Hematopoietic multipotent progenitor cell (in vitro differentiated cells): ENCODE data around the gene KLRC1. TPM values are rescaled to one million over a fixed set of nuclear protein-coding genes. Genes with fewer than 3 reads are reported as not detected.
"Not testable (repeated sequence)": the region's sequence is repeated elsewhere in the genome, so short reads cannot be mapped to it uniquely, and the experiment has no call there.

ENCODE experiments used
- DNase-seq, 3 donors: peaks; one replicate each; pipeline ENCODE4 v3.0.0-alpha.2; 2011 to 2015; ENCODE audit warnings: low read depth in 2 of 3, low spot score in 2 of 3
- total RNA-seq: library from RNA; depleted of rRNA; stranded (reverse); fragments of >200 nt; gene quantifications from one replicate; pipeline ENCODE4 v1.2.3, GENCODE V29; 2012

Gene KLRC1
- not detected for total RNA-seq

GRCh38 chr12:10453156-10453555, at the start of gene KLRC1:
Gene KLRC1 (minus strand): TSS chr12:10453377. CDS start chr12:10451156, 2,221 bp downstream.
- no peak for DNase-seq

GRCh38 chr12:10501030-10501429, 47.9 kb upstream of the KLRC1 start:
- no peak for DNase-seq

GRCh38 chr12:10498042-10498441, 44.9 kb upstream of the KLRC1 start:
- DNase-seq: no peak

GRCh38 chr12:10497602-10498001, 44.4 kb upstream of the KLRC1 start:
- DNase-seq: no peak

GRCh38 chr12:10491766-10492165, 38.6 kb upstream of the KLRC1 start:
- no peak for DNase-seq

GRCh38 chr12:10487328-10487727, 34.2 kb upstream of the KLRC1 start:
- DNase-seq: not testable (repeated sequence)

- not testable (repeated sequence) for DNase-seq
These were observed 28.7 kb upstream of the KLRC1 start for GRCh38 chr12:10481901-10482300.

GRCh38 chr12:10472808-10473207, 19.6 kb upstream of the KLRC1 start:
- DNase-seq: not testable (repeated sequence)

GRCh38 chr12:10469701-10470100, 16.5 kb upstream of the KLRC1 start:
- DNase-seq: no peak

- no peak for DNase-seq
These were observed 13.1 kb upstream of the KLRC1 start for GRCh38 chr12:10466311-10466710.

GRCh38 chr12:10457760-10458159, 4.6 kb upstream of the KLRC1 start:
- no peak for DNase-seq

GRCh38 chr12:10456856-10457255, 3.7 kb upstream of the KLRC1 start:
- no peak for DNase-seq

- peak in 1 of 3 donors; percentile 12 for DNase-seq
These were observed 2.6 kb upstream of the KLRC1 start for GRCh38 chr12:10455766-10456165.

GRCh38 chr12:10454531-10454930, 1.4 kb upstream of the KLRC1 start:
- DNase-seq: no peak

- DNase-seq: no peak
These were observed 4.9 kb downstream of the KLRC1 start for GRCh38 chr12:10448236-10448635.

- not testable (repeated sequence) for DNase-seq
These were observed 7.1 kb downstream of the KLRC1 start for GRCh38 chr12:10446052-10446451.

- DNase-seq: not testable (repeated sequence)
These were observed 12.0 kb downstream of the KLRC1 start for GRCh38 chr12:10441144-10441543.

- DNase-seq: not testable (repeated sequence)
These were observed 13.4 kb downstream of the KLRC1 start for GRCh38 chr12:10439608-10440274.

- DNase-seq: not testable (repeated sequence)
These were observed 15.6 kb downstream of the KLRC1 start for GRCh38 chr12:10437601-10438000.

- DNase-seq: peak in 2 of 3 donors; percentile 27 to 75
These were observed 17.4 kb downstream of the KLRC1 start, which contains the start of gene KLRC2 for GRCh38 chr12:10435816-10436215. Gene KLRC2 (minus strand): TSS chr12:10436010. CDS start chr12:10435986, 24 bp downstream.

GRCh38 chr12:10430623-10431022, 22.6 kb downstream of the KLRC1 start:
- DNase-seq: not testable (repeated sequence)

- not testable (repeated sequence) for DNase-seq
These were observed 27.2 kb downstream of the KLRC1 start for GRCh38 chr12:10425938-10426337.
